ENCODE results near the gene GYS1. TPM values are rescaled to one million over a fixed set of nuclear protein-coding genes. Genes with fewer than 3 reads are reported as not detected.

GYS1 gene
- total RNA-seq, 1 donor from 2014 or later, result 56.2 TPM

- TF ChIP-seq, protein P1, sequence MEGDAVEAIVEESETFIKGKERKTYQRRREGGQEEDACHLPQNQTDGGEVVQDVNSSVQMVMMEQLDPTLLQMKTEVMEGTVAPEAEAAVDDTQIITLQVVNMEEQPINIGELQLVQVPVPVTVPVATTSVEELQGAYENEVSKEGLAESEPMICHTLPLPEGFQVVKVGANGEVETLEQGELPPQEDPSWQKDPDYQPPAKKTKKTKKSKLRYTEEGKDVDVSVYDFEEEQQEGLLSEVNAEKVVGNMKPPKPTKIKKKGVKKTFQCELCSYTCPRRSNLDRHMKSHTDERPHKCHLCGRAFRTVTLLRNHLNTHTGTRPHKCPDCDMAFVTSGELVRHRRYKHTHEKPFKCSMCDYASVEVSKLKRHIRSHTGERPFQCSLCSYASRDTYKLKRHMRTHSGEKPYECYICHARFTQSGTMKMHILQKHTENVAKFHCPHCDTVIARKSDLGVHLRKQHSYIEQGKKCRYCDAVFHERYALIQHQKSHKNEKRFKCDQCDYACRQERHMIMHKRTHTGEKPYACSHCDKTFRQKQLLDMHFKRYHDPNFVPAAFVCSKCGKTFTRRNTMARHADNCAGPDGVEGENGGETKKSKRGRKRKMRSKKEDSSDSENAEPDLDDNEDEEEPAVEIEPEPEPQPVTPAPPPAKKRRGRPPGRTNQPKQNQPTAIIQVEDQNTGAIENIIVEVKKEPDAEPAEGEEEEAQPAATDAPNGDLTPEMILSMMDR (conservative IDR thresholded peaks at IDR 0.05), result no peak
- H3K9me3 Mint-ChIP-seq, result no peaks in the 10 kb centered on the region
- DNase-seq (ENCODE audit: low read depth, low spot score), result peak; percentile 90
- peak within 1 kb of the TSS; percentile 99 for H3K27ac Mint-ChIP-seq (ENCODE audit: unreplicated experiment)
- peaks cover 21% of the 10 kb centered on the region for H3K27me3 Mint-ChIP-seq (ENCODE audit: low read depth)
- peaks cover 24% of the 10 kb centered on the region for H3K36me3 Mint-ChIP-seq (ENCODE audit: low read depth)
- H3K4me3 Mint-ChIP-seq, result peak within 1 kb of the TSS; percentile 99
- peaks cover 58% of the 10 kb centered on the region for H3K4me1 Mint-ChIP-seq
These were observed 27.9 kb downstream of the GYS1 start, which contains the start of gene FTL for GRCh38 chr19:48965040-48965805. TSS of gene FTL (plus strand) at chr19:48965309. CDS start at chr19:48965508, 199 bp downstream.

- DNase-seq (ENCODE audit: low read depth, low spot score), result peak; percentile 13
- H3K27ac Mint-ChIP-seq (ENCODE audit: unreplicated experiment), result peak overlapping the region; percentile 98
- H3K27me3 Mint-ChIP-seq (ENCODE audit: low read depth), result peaks cover 21% of the 10 kb centered on the region
These were observed 28.7 kb downstream of the GYS1 start for GRCh38 chr19:48964205-48965039.

DNA sequence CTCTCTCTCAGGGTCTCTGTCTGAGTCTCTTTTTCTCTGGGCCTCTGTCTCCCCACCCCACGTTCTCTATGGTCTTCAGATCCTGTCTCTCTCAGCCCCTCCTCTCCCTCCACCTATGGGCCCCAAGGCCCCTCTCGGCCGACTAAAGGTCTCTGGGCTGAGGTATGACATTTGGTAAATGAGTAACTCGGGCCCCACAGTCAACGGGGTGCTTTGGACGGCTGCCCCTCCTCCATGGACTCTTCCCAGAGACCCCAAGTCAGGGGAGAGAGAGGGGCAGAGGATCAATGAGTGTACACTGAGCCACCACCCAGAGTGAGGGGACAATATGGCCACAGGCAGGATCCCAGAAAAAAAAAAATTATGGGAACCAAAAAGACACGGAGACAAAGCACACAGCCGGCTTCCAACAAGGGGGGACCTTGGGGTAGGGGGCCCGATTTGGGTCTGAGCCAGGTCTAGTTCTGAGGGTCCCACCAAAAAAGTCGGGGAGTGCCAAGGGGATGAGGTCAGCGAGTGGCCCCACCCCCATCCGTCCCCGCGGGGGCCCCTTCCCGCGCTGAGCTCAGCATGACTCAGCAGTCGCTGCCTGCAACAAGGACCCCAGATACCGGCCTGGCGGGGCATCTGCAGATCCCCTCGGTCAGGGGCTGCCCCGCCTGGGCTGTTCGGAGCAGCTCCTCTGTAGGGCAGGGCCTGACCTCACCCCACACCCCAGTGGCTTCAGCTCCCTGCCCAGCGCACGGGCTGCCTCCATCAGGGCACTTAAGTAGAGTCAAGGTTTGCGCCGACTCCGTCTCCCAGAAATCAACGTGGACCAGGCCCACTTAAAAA lies 29.5 kb downstream of the GYS1 start:
- Mint-ChIP-seq H3K4me3 (peak overlapping the region; percentile 99), H3K36me3 (ENCODE audit: low read depth) (peaks cover 20% of the 10 kb centered on the region), H3K4me1 (peaks cover 58% of the 10 kb centered on the region), H3K27ac (ENCODE audit: unreplicated experiment) (peak overlapping the region; percentile 98), H3K9me3 (no peaks in the 10 kb centered on the region), H3K27me3 (ENCODE audit: low read depth) (peaks cover 21% of the 10 kb centered on the region)
- peak; percentile 54 for DNase-seq (ENCODE audit: low read depth, low spot score)
- TF ChIP-seq, protein P1 (conservative IDR thresholded peaks at IDR 0.05), result no peak

More at GRCh38 chr19:48964205-48965039, 28.7 kb downstream of the GYS1 start:
- peaks cover 58% of the 10 kb centered on the region for H3K4me1 Mint-ChIP-seq
- H3K9me3 Mint-ChIP-seq, result no peaks in the 10 kb centered on the region
- TF ChIP-seq, protein P1 (conservative IDR thresholded peaks at IDR 0.05), result no peak
- peak overlapping the region; percentile 99 for H3K4me3 Mint-ChIP-seq
- H3K36me3 Mint-ChIP-seq (ENCODE audit: low read depth), result peaks cover 20% of the 10 kb centered on the region

- peak overlapping the region; percentile 50 for H3K27ac Mint-ChIP-seq (ENCODE audit: unreplicated experiment)
- peaks cover 58% of the 10 kb centered on the region for H3K4me1 Mint-ChIP-seq
- H3K9me3 Mint-ChIP-seq, result no peaks in the 10 kb centered on the region
- peak overlapping the region; percentile 77 for H3K4me3 Mint-ChIP-seq
- TF ChIP-seq, protein P1 (conservative IDR thresholded peaks at IDR 0.05), result no peak
- peaks cover 21% of the 10 kb centered on the region for H3K27me3 Mint-ChIP-seq (ENCODE audit: low read depth)
- DNase-seq (ENCODE audit: low read depth, low spot score), result no peak
- peaks cover 16% of the 10 kb centered on the region for H3K36me3 Mint-ChIP-seq (ENCODE audit: low read depth)
These were observed 30.3 kb downstream of the GYS1 start for GRCh38 chr19:48962849-48963165.

Measured in neural crest cell (in vitro differentiated cells).